ENCODE results near the gene CTNS.
"Not testable (repeated sequence)": the region's sequence is repeated elsewhere in the genome, so short reads cannot be mapped to it uniquely, and the experiment has no call there.

Gene CTNS

DNA sequence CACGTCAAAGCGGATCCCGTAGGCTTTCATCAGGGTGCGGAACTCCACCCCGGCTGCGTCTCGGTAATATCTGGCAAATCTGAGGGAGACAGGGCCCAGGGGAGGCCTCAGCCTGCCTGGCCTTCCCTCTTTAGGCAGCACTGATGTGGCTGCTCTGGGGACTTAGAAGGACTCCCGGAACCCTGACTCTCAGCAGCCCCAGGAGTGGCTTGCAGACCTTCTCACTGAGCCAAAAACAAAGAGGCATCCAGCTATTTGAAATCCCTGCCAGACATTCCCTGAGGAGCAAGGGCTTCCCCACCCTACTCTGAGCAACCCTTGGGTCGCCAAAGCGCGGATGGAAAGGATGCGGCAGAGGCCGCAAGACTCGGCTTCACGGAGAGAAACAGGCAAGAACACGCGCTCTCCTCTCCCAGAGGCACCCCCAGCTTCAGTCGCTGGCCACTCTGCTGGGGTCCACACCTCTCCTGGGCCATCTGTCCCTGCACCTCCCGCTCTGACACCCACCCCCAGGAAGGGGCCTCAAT lies 51.5 kb downstream of the CTNS start:
- DNase-seq (ENCODE audit: low read depth), result no peak

DNA sequence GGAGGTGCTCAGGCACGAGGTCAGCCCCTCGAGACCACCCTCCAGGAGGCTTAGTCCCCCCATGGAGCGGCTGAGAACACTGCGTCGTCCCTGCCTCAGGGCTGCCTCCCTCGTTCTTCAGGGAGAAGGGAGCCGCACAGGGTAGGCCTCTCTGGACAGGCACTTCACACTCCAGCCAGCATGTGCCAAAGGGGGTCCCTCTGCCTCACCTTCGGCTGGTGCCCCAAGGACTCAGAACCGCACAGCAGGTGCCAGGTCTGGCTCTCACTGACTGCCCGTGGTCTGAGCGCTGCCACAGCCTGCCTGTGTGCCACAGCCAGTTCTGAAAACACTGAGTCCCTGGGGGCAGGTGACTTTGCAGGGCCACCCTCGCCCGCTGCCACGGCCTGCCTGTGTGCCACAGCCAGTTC lies 52.3 kb downstream of the CTNS start:
- DNase-seq (ENCODE audit: low read depth), result no peak

DNA sequence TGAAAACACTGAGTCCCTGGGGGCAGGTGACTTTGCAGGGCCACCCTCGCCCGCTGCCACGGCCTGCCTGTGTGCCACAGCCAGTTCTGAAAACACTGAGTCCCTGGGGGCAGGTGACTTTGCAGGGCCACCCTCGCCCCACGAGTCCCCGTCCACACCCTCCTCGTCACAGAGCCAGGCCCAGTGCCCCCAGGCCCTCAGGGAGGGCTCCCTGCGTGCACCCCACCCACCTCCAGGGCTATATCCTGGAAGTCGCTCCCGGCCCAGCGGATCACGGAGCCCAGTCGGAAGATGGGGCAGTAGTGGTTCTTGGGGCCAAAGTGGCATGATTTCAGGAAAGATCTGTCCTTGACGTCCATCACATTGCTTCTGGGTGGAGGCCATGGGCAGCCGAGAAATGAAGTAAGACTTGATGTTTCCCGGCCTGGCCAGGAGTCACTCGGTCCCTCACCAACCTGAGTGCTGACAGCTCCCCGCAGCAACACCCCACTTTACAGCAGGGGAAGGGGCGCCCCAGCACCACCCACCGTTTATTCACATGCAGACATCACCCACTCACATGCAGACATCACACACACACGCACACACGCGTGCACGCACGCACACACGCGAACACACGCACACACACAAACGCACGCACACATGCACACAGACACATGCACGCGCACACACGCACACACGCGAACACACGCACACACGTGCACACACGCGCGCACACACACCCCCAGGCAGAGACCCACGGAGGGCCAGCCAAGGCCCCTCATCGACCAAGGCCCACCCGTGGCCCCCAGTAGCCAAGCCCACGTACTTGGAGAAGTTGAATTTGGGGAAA lies 52.9 kb downstream of the CTNS start:
- DNase-seq (ENCODE audit: low read depth), result no peak

DNA sequence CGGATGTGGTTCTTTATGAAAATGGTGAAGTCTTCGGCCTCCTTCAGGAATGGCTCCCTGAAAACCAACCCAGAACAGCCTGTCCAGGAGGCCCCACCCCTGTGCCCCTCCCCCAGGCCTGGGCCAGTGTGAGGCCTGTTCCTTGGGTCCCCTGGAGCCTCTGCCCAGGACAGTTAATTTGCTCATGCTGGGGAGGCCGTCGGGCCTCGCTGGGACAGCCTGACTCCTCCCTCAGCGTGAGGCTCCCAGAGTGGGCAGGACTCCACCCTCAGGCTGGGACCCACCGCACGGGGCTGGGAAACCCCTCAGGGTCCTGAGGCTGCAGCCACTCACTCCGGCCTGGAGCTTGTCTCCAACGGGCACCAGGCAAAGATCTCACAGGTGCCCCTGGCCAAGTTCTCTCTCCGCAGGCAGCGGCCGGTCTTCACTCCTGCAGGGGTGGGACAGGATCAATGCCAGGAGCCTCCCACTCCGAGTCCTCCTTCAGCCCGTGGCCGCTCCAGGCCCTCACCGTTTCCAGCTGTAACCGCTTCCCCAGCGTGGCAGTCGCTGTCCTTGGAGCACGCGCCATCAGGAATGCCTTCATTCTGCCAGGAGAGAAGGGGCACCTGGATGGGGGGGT lies 53.6 kb downstream of the CTNS start:
- no peak for DNase-seq (ENCODE audit: low read depth)

DNA sequence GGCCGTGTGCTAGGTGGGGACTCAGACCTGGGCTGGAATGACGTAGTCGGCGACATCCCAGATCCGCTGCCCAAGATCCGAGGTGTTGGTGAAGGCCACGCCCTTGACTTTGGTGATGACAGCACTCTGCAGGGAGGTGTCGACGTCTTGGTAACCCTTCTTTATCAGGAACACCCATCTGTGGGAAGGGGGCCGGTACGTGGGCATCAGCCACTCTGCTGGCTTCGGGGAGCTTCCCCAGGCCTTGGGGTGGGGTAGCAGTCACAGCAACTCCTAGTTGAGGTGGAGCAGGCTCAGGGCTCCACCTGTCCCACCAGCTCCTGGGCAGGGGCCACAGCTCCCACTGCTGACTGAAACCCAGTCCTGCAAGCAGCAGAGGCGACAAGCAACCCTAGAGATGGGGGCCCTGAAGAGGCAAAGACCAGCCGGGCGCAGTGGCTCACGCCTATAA lies 55.1 kb downstream of the CTNS start:
- no peak for DNase-seq (ENCODE audit: low read depth)

DNA sequence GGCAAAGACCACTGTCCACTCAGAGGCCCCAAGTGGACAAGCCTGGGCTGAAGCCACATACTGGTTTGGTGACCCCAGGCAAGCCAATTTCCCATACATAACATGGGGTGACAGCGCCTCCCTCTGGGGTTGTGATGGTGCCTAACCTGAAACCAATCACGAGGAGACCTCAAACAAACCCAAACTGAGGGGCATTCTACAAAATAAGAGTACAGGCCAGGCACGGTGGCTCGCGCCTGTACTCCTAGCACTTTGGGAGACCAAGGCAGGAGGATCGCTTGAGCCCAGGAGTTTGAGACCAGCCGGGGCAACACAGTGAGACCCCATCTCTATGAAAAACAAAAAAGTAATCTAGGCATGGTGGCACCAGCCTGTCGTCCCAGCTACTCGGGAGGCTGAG lies 55.8 kb downstream of the CTNS start:
- DNase-seq (ENCODE audit: low read depth), result no peak

DNA sequence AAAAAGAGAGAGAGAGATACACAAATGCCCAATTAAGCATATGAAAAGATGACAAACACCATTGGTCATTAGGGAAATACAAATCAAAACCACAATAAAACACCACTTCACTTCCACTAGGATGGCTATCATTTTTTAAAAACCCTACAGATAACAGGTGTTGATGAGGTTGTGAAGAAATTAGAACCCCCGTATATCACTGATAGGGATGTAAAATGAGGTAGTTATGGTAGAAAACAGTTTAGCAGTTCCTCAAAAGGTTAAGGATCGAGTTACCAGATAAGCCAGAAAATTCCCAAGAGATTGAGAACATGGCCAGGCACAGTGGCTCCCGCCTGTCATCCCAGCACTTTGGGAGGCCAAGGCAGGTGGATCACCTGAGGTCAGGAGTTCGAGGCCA lies 56.6 kb downstream of the CTNS start:
- no peak for DNase-seq (ENCODE audit: low read depth)

DNA sequence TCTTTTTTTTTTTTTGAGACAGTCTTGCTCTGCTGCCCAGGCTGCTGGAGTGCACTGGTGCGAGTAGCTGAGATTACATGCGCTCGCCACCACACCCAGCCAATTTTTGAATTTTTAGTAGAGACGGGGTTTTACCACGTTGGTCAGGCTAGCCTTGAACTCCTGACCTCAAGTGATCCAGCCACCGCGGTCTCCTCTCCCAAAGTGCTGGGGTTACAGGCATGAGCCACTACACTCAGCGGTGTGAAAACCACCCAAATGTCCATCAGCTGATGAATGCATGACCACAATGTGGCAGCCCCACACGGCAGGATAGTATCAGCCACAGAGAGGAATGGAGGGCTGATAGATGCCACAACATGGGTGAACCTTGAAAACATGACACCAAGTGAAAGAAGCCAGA lies 57.3 kb downstream of the CTNS start:
- DNase-seq (ENCODE audit: low read depth), result no peak

DNA sequence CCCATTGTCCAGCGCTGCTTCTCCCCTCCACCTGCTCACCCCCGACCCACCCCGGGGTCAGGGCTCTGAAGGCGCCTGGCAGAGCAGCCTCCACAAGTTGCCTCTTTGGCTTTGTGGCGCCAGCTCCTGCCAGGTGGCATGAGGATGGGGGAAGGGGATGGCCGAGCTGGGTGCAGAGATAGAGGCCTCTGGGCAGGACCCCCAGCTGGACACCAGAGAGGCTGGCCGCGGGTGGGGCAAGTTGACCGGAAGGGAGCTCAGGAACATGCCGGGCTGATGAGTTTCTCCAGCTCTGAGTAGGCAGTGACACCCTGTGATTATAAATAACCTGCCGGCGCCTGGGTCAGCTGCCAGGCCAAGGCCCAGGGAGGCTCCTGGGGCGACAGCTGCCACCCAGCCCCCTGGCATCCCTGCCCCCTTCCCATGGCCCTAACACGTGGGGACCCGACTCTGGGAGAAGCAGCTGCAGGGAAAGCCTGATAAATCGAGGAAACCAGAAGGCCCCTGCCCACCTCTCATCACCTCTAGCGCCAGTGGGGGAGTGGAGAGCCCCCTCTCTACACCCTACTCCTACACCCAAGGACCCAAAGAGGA lies 58.7 kb downstream of the CTNS start:
- no peak for DNase-seq (ENCODE audit: low read depth)

DNA sequence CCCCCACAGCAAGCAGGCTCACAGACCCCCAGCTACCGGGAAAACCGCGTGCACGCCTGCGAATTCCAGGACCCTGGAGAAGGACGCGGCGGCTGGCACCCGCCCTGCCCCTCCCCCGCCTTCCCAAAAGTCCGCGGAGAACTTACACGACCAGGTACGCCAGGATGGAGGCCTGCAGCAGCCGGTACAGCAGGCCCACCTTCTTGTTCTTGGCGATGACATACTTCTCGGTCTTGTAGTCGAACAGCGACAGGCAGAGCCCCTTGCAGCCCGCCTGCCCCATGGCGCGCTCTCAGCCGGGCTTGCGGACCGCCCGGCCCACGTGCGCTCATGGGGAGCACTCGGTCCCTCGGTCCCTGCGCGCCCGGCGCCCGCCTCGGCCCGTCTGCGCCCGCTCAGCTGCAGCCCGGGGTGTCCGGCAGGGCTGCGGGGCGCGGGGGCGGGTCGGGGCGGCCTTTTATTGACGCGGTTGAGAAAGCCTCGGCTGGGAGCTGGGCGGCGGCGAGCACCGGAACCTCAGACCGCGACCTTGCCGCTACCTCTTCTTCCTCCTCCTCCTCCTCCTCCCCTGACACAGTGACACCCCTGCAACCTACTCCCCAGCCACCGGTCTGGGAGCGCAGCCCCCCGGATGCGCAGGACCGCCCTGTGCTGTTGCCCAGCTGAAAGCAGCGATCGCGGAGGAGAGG lies 59.3 kb downstream of the CTNS start, which contains the start of gene P2RX5:
Gene P2RX5 (minus strand): TSS at position 433 of the 689 bp plus-strand sequence. CDS start 150 bp downstream, at position 283.
- DNase-seq (ENCODE audit: low read depth), result no peak

DNA sequence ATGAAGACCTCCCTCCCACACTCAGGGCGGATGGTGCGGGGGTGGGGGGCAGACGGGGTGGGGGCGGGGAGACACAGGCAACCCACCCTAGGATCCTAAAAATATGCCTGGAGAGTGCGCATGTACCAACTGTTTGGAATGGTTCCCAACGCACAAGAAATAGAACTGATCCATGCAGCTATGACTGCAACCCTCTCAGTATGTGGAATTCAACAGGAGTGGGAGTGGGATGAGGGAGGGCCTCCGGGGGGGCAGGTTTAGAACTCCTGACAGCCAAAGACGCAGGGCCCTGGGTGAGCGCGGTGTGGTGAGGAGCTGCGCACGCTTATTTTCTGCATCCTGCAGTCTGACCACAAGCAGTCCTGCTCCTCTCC lies 60.5 kb downstream of the CTNS start:
- no peak for DNase-seq (ENCODE audit: low read depth)

DNA sequence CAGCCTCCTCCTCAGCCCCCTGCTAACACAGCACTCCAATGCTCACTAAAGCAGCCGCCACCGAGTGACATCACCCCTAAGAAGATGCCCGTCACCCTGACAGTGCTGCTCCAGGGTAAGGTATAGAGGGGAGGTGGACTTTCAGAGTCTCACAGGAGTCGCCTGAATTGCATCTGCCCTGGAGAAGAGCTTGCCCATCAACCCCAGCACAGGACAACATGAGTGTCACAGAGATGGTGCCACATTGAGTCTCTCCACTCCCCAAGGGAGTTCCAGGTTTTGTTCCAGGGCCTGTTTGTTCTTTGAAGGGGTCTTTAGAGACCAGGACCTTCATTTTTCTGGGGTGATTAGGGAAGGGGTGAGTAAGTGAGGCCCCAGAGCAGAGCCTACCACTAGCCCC lies 61.6 kb downstream of the CTNS start:
- no peak for DNase-seq (ENCODE audit: low read depth)

DNA sequence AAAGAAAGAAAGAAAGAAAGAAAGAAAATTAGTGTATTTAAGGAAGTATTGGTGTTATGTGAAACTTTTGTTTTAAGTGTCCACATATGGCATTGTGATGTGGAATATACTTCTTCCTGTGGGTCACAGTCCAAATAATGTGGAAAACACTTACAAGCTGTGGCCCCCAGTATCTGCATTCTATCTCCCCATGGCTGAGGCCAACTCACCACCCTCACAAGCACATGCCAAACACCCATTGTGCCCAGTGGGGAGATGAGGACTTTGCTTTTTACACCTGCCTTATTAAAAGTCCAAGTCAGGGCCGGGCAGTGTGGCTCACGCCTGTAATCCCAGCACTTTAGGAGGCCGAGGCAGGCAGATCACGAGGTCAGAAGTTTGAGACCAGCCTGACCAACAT lies 63.4 kb downstream of the CTNS start:
- no peak for DNase-seq (ENCODE audit: low read depth)

DNA sequence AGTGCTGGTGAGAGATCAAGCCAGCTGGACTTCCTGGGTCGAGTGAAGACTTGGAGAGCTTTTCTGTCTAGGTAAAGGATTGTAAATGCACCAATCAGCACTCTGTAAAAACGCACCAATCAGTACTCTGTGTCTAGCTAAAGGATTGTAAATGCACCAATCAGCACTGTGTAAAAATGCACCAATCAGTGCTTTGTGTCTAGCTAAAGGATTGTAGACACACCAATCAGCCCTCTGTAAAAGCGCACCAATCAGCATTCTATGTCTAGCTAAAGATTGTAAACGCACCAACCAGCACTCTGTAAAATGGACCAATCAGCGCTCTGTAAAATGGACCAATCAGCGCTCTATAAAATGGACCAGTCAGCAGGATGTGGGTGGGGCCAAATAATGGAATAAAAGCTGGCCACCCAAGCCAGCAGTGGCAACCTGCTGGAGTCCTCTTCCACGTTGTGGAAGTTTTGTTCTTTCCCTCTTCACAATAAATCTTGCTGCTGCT lies 65.5 kb downstream of the CTNS start:
- not testable (repeated sequence) for DNase-seq (ENCODE audit: low read depth)

DNA sequence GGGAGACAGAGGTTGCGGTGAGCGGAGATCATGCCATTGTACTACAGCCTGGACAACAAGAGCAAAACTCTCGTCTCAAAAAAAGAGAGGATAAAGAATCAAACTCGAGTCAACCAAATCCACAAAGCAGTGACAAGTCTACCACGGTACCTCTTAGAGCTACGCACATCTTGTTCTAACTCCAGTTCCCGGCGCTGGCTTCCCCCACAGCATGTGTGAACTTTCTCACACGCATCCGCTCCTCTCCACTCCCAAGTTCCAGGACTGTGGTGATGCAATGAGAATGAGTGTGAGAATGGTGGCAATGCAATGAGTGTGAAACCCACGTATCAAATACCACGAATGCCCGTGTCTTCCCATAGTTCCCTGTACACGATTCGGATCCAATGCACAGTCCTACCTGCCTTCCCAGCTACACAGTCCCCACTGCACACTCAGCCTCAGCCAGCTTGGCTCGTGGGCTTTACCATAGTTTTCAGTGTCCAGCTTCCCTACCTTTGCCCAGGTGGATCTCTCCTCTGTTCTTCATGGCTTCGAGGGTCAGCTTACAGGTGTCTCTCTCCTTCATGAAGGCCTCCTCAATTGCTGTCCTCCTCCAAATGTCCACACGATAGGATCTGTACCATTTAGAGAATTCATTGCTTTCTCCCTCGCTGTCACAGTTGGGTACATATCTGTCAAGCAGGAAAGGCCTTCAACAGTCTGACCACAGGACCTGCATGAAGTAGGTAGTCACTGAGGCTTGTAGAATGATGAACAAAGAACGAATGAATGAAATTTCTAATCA lies 68.6 kb downstream of the CTNS start:
- no peak for DNase-seq (ENCODE audit: low read depth)

DNA sequence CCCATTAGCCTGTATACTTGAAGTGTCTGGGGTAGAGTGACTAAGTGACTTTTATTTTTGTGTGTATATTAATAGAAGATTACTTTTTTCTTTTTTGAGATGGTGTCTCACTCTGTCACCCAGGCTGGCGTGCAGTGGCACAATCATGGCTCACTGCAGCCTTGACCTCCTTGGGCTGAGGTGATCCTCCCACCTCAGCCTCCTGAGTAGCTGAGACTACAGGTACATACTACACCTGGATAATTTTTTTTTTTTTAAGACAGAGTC lies 69.1 kb downstream of the CTNS start:
- DNase-seq (ENCODE audit: low read depth), result not testable (repeated sequence)

DNA sequence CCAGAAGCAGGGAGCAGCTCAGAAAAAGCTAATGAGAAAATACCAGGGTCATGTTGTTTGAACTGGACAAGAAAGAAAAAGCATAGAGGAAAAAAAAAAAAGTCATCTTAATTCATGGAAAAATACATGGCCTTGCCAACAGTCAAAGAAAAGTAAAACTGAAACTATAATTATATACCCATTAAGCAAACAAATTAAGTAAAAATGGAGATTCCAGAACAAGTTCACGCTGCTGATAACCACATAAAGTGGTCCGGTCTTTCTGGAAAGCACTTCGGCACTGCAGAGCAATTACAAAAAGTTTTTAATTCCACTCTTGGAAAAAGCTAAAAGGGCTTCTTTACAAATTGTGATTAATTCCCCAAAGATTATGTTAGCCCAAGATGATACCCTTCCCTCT lies 71.8 kb downstream of the CTNS start:
- DNase-seq (ENCODE audit: low read depth), result no peak

DNA sequence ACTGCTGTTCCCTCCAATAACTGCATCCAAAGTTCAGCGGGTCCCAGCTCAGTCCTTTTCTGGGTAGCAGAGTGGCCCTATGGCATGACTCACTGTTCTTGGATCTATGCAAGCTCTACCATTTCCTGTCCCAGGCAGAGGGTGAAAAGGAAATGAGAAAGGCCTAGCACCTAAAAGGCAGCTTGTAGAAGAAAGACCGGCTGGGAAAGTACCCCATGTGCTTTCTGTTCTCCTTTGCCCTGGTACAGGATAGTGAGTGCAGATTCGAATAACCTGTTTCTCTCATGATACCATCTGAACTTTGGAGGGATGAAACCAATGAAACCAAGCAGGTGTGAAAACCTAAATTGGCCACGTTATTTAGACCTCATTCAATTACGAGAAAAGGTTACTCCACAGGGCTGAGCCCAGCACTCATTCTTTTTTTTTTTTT lies 74.4 kb downstream of the CTNS start:
- DNase-seq (ENCODE audit: low read depth), result no peak

Data from non-pigmented ciliary epithelial cell (primary cell).